NK-92 (cell line): ENCODE data around the gene RRP1.

Experiments
- DNase-seq: peaks from one replicate; lab custom pipeline; 2025; ENCODE audit not compliant: unreplicated experiment; lab: John Stamatoyannopoulos, UW

Gene RRP1

DNA sequence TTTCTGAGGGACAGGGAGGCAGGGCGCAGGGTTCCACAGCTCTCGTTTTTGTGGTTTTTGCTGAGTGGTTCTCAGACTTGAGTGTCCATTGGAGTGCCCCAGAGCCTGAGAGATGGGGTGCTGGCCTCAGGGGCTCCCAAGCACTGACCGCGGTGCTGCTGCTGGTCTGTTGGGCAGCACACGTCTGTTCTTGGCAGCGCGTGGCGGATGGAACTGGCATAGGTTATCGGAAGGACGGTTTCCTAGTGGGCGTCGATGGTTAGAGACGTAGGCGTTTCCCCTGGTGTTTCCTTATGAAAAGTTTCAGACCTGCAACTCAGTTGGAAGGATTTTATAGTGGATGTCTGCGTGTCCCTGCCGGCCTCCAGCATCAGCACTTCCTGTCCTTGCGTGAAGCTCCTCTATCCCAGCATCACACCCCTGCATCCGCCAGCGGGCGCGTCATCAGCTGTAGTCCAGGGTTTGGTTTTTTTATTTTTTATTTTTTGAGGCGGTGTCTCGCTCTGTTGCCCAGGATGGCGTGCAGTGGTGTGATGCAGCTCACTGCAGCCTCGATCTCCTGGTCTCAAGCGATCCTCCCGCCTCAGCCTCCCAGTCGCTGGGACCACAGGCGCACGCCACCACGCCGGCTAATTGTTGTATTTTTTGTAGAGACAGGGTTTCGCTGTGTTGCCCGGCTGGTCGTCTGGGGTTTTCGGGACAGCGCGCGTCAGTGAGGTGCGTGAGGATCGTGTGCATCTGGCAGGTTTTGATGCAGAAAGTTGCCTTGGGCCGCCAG, 11.8 kb downstream of the RRP1 start:
- DNase-seq = no peak

- DNase-seq = no peak
Observed at GRCh38 chr21:43802713-43803313, 13.4 kb downstream of the RRP1 start.

DNA sequence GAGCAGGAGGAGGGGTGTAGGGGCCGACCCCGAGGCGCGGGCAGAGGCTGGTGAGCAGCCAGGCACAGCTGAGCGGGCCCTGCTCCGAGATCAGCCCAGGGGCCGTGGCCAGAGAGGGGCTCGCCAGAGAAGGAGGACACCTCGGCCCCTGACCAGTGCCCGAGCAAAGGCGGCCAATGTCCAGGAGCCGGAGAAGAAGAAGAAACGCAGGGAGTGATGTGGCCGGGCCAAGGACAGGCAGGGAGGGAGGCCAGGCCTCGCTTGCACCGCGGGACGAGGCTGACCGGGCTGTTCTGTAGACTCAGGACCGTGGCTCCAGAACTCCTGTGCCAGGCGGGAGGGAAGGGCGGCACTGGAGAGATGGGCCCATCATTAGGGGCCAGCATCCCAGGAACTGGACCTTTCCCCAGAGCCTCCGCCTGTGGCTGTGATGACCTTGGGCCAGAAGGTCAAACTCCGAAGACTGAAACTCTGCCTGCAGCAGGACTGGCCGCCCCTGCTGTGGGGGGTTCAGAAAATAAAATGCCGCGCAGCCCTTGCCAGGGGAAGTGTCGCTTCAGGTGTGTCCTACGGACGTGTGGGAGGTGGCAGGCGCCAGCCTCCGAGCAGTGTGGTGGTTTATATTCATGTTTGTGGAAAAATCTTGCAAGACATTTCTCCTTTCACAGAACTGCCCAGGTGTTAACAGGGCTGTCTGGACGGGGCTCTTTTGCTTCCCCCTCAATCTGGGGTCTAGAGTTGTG, 14.4 kb downstream of the RRP1 start:
- DNase-seq = no peak

DNA sequence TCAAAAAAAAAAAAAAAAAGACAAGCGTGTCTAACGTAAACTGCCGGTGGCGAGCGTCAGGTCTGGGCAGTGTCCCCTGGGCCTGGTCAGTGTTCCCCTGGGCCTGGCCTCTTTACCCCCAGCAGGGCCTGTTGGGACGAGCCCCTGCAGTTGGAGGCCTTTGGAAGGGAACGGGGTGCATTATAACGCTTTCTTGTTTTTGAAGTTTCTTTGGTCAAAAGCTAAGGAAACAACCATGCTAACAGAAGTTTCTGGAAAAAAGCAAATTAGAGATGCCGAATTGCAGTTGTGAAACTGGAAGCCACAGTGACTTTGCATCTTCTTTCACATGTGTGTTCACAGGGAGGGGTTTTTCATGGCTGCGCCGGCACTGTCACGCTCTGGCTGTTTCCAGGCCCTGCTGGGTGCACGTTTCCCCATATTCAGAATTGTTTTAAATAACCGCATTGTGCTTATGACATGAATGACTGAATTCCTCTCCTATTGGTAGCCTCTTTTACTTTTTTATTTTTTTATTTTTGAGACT, 16.0 kb downstream of the RRP1 start:
- DNase-seq = no peak

GRCh38 chr21:43806017-43806710, 16.8 kb downstream of the RRP1 start:
- DNase-seq = no peak

- no peak for DNase-seq
Observed at GRCh38 chr21:43808367-43808766, 19.0 kb downstream of the RRP1 start.

DNA sequence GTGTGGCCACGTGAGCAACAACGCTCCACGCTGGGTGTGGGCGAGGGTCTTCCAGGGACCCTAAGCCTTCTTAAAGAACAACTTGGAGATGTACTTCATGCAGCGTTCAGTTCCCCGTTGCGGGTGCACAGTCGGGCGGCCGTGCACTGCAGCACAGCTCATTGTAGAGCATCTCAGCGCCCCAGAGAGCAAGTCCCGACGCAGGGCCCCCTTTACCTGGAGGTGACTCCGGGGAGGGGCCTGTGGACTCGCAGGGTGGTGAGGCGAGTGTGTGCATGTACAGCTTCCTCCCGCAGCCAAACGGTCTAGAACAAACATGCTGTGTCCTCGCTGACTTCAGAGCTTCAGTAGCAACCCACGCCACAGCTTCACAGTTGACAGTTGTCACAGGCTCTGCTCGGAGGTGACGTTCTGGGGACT, 19.5 kb downstream of the RRP1 start:
- no peak for DNase-seq

GRCh38 chr21:43809346-43809799, 20.0 kb downstream of the RRP1 start:
- no peak for DNase-seq

DNA sequence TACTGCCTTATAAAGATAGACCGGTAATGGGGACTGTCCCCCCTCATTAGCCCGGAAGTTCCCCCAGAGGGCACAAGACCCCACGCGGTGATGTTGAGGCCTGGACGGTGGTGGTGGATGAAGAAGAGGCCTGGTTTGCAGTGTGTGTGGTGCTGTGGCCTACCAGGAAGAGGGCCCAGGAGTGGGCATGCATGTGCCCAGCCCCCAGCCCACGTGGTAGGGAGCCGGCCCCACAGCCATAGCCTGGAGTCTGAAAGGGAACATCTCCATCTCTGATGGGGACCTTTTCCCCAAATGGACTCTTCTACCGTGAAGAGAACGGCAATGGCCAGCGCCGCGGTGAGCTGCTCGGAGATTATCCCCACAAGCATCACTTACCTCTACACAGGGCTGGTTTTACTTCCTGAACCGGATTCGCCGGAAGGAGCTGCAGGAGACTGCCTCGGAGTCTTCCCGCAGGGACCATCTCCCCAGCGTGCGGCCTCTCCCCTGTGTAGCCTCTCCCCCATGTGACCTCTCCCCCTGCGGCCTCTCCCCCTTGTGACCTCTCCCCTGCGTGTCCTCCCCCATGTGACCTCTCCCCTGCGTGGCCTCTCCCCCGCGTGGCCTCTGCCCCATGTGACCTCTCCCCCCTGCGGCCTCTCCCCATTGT, 20.6 kb downstream of the RRP1 start:
- DNase-seq = no peak

DNA sequence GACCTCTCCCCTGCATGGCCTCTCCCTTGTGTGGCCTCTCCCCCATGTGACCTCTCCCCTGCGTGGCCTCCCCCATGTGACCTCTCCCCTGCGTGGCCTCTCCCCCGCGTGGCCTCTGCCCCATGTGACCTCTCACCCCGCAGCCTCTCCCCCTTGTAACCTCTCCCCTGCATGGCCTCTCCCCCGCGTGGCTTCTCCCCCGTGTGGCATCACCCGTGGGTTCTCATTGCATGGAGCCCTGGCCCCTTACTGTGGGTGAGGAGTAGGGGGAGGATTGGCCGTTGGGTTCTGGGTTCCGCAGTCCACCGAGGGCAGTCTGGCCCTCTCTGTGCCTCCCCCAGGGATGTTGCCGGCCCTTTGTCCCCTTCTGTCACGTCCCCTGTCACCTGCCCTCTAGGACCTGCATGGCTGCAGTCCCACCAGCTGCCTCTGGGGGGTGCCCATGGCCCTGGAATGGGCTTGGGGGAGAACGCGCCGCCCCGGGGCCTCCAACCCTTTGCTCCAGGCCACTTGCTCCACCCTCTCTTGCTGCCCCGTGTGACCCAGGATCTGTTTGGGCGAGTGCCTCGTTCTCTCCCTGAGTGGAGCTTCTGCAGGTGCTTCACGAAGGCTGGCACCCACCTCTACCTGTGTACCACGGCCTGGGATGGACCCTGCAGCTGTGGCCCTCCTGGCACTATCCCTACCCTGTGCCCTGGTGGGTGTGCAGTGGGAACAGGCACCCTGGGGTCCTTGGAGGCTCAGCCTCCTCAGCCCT, 21.3 kb downstream of the RRP1 start:
- DNase-seq = peak; percentile 26

GRCh38 chr21:43811262-43812105, 22.1 kb downstream of the RRP1 start:
- DNase-seq = no peak

DNA sequence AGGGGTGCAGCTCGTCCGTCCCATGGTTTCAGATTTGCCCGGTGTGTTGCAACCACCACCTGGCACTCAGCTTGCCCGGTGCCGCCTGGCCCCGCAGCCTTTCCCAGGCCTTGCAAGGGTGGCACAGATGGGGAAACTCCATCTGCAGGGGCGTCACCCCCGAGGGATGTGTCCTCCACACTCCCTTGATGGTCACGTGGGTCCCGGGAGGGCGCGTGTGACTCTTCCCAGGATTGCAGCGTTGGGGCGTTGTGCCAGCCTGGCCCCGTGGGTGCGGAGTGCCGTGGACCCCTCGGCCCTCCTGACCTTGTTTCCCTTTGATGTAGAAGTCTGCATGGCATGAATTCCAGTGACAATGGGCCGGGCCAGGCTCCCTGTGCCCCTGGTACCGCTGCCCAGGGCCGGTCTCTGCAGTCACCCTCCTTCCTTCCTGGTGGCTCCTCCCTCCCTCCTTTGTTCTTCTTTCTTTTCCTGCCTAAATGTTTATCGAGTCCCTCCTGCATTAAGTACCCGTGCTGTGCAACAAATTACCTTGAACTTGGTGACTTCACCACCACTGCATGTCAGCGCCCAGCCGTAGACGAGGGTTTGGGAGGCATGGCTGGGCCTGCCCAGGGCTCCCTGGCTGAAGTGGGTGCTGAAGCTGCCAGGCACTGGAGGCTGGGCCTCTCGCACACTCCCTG, 22.9 kb downstream of the RRP1 start:
- DNase-seq = no peak

GRCh38 chr21:43812957-43813655, 23.7 kb downstream of the RRP1 start:
- no peak for DNase-seq

GRCh38 chr21:43813656-43813980, 24.2 kb downstream of the RRP1 start:
- no peak for DNase-seq

DNA sequence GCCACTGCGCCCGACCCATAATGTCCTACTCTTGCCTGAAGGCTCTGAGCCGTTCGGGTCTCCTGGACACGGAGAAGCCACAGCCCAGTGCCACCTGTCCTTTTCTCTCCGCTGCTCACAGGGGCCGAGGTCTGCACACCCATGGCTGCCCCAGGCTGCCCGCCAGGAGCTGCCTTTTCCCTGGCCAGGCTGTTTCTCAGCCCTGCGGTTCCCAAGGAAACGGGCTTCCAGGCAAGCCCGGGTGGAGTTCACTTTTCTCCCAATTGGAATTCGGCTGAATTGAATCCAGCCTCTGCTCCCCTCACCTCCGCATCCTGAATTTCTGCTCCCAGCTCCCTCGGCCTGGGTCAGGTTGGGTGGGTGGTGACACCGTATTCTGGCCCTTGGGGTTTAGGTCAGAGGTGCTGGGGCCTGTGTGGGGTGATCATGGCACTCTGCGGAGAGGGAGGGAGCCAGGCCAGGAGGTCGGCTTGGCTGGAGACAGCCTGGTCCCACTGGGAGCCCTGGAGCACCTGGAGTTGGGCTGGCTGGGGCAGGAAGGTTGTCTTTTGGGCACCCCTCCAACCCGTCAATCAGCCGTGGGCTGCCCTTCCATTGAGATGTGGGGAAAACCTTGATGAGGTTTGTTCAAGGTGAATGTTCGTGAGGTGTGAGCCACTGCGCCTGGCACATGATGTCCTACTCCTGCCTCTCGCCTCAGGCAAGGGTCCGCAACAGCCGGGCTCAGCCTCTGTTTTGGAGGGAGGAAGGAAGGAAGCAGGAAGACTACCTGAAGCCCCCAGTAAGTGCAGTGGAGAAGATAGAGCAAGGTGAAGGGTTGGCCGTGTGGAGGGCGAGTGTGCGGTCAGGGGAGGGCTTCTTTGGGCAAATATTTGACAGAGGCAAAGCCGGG, 25.1 kb downstream of the RRP1 start:
- DNase-seq = no peak

- DNase-seq = no peak
Observed at GRCh38 chr21:43815107-43815613, 25.8 kb downstream of the RRP1 start.

- DNase-seq = no peak
Observed at GRCh38 chr21:43815991-43816390, 26.6 kb downstream of the RRP1 start.
